Nephron (organoid): ENCODE measurements around the gene UQCRFS1.
"Not testable (repeated sequence)": the region's sequence is repeated elsewhere in the genome, so short reads cannot be mapped to it uniquely, and the experiment has no call there.

Source experiments
- H3K27ac Mint-ChIP-seq, 3 experiments: 2 replicates each; pipeline ENCODE4 v1.8.0; 2020; ENCODE audit warnings: mixed read lengths in 3 of 3, mild to moderate bottlenecking in 2 of 3, moderate library complexity in 1 of 3
- H3K27me3 Mint-ChIP-seq: 2 replicates; pipeline ENCODE4 v1.8.0; 2021; ENCODE audit warnings: low read depth, mild to moderate bottlenecking, moderate library complexity, mixed read lengths
- H3K36me3 Mint-ChIP-seq: 2 replicates; pipeline ENCODE4 v1.8.0; 2020; ENCODE audit warnings: low read depth, mixed read lengths
- H3K4me1 Mint-ChIP-seq: 2 replicates; pipeline ENCODE4 v1.8.0; 2020; ENCODE audit warnings: mixed read lengths
- H3K4me3 Mint-ChIP-seq, 3 experiments: 2 replicates each; pipeline ENCODE4 v1.8.0; 2020; ENCODE audit warnings: mild to moderate bottlenecking in 3 of 3, mixed read lengths in 3 of 3, moderate library complexity in 2 of 3
- H3K9me3 Mint-ChIP-seq: 2 replicates; pipeline ENCODE4 v1.8.0; 2020; ENCODE audit warnings: mixed read lengths
- TF ChIP-seq, protein P1 (sequence below), 3 experiments: fragments of 200-600 bp; sonication (generic); IDR thresholded peaks; one replicate each; pipeline ENCODE4 v1.5.0; 2021; ENCODE audit warnings: antibody characterized with exemption in 3 of 3; ENCODE audit not compliant: unreplicated experiment in 3 of 3

The UQCRFS1 gene

DNA sequence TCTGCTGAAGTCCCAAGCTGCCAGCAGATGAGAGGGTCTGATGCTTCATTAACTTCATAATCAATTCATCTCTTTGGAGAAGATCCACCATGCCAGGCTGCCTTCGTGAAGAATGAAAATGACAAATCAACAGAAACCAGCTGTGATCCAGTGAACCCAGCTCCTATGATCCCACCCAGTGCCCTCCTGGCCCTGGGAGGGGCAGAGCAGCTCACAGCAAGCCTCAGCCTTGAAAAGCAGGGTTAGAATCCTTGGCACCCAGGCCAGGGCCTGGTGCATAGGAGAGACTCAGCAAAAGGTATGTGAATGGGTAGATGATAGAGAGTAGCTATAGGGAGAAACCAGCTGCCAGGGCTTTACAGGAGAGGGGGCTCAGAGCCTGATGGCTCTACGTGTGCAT lies 43.6 kb upstream of the UQCRFS1 start:
- Mint-ChIP-seq H3K9me3 (no peaks in the 10 kb centered on the region), H3K27me3 (peaks cover 34% of the 10 kb centered on the region), H3K27ac (no peak overlapping the region), H3K4me3 (no peak overlapping the region), H3K4me1 (no peaks in the 10 kb centered on the region), H3K36me3 (no peaks in the 10 kb centered on the region)
- TF ChIP-seq, protein P1, sequence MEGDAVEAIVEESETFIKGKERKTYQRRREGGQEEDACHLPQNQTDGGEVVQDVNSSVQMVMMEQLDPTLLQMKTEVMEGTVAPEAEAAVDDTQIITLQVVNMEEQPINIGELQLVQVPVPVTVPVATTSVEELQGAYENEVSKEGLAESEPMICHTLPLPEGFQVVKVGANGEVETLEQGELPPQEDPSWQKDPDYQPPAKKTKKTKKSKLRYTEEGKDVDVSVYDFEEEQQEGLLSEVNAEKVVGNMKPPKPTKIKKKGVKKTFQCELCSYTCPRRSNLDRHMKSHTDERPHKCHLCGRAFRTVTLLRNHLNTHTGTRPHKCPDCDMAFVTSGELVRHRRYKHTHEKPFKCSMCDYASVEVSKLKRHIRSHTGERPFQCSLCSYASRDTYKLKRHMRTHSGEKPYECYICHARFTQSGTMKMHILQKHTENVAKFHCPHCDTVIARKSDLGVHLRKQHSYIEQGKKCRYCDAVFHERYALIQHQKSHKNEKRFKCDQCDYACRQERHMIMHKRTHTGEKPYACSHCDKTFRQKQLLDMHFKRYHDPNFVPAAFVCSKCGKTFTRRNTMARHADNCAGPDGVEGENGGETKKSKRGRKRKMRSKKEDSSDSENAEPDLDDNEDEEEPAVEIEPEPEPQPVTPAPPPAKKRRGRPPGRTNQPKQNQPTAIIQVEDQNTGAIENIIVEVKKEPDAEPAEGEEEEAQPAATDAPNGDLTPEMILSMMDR (IDR thresholded peaks at IDR 0.05; ENCODE audit: unreplicated experiment in 3 of 3), result no peak

DNA sequence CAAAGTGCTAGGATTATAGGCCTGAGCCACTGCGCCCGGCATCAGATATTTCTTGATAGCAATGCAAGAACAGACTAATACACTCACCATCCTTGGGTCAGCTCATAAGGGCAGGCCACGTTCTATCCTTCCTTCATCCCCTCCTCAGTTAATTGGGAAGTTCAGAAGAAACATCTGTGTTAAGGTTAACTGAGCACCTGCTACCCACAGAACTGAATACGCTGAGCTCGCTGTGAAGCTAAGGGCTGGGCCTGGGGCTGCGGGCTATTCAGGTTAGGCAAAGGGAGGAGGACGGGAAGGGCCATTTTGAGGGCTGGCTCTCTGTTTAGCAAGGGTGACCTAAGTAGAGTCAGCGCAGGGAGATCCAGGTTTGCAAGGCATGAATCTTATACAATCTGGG lies 43.0 kb upstream of the UQCRFS1 start:
- Mint-ChIP-seq H3K36me3 (no peaks in the 10 kb centered on the region), H3K9me3 (no peaks in the 10 kb centered on the region), H3K4me3 (no peak overlapping the region), H3K27me3 (peaks cover 34% of the 10 kb centered on the region), H3K4me1 (no peaks in the 10 kb centered on the region), H3K27ac (no peak overlapping the region)
- TF ChIP-seq, protein P1 (IDR thresholded peaks at IDR 0.05; ENCODE audit: unreplicated experiment in 3 of 3), result no peak

DNA sequence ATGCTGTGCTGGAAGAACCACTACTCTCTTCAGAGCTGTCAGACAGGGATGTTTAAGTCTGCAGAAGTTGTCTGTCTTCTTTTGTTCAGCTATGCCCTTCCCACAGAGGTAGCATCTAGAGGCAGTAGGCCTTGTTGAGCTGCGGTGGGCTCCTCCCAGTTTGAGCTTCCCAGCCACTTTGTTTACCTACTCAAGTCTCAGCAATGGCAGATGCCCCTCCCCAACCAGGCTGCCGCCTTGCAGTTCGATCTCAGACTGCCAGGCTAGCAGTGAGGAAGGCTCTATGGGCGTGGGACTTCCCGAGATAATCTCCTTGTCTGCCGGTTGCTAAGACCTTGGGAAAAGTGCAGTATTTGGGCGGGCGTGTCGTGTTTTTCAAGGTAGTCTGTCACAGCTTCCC lies 42.1 kb upstream of the UQCRFS1 start:
- TF ChIP-seq, protein P1 (IDR thresholded peaks at IDR 0.05; ENCODE audit: unreplicated experiment in 3 of 3), result no peak
- Mint-ChIP-seq H3K27ac (no peak overlapping the region), H3K4me3 (no peak overlapping the region), H3K36me3 (no peaks in the 10 kb centered on the region), H3K4me1 (no peaks in the 10 kb centered on the region), H3K27me3 (peaks cover 34% of the 10 kb centered on the region), H3K9me3 (no peaks in the 10 kb centered on the region)

DNA sequence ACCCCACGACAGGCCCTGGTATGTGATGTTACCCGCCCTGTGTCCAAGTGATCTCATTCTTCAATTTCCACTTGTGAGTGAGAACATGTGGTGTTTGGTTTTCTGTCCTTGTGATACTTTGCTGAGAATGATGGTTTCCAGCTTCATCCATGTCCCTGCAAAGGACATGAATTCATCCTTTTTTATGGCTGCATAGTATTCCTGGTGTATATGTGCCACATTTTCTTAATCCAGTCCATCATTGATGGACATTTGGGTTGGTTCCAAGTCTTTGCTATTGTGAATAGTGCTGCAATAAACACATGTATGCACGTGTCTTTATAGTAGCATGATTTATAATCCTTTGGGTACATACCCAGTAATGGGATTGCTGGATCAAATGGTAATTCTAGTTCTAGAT lies 36.8 kb upstream of the UQCRFS1 start:
- H3K36me3 Mint-ChIP-seq, H3K9me3 Mint-ChIP-seq, H3K27ac Mint-ChIP-seq, H3K4me3 Mint-ChIP-seq: not testable (repeated sequence)
- H3K4me1 Mint-ChIP-seq, result peaks cover 19% of the 10 kb centered on the region
- H3K27me3 Mint-ChIP-seq, result peaks cover 39% of the 10 kb centered on the region

DNA sequence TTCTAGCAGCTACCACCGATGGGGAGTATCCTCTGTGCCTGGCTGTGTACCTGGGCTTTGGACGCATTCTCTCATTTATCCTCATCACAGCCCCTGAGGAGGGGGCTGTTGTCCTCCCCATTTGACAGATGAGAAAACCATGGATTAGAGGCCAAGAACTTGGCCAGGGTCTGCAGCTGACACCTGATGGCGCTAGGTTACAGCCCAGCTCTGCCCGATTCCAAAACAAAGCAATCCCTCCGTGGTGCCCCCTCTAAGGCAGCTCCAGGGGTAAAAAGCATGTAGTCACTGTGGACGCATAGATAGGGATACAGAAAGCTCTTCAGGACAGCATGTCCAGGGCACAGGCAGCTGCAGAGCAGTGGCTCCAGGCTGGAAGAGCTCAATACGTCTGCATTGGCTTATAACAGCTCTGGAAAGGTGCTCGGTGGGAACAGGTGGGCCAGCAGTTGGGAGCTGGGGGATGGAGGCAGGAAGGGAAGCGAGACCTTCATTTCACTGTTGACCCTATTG lies 35.4 kb upstream of the UQCRFS1 start:
- Mint-ChIP-seq H3K36me3 (no peaks in the 10 kb centered on the region), H3K27ac (no peak overlapping the region), H3K4me1 (peaks cover 19% of the 10 kb centered on the region), H3K4me3 (no peak overlapping the region), H3K27me3 (peaks cover 38% of the 10 kb centered on the region), H3K9me3 (no peaks in the 10 kb centered on the region)
- TF ChIP-seq, protein P1 (IDR thresholded peaks at IDR 0.05; ENCODE audit: unreplicated experiment in 3 of 3), result no peak

DNA sequence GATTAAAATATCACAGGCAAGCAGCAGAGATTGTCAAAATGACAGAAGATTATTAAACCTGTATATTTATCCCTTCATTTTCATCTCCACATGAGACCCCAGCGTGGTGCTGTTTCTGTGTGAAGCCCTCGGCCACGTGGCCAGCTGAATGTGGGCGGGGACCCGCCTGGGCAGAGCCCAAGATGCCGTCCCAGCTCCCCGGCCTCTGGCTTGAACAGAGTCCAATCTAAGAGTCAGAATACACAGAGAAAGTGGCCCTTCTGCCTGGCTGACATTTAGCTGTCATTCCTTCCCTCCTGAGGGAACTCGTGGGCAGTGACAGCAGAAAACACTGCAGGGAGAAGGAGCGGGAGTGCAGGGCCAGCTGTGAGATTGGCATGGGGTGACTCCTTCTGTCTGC lies 34.9 kb upstream of the UQCRFS1 start:
- H3K4me1 Mint-ChIP-seq, result peaks cover 19% of the 10 kb centered on the region
- no peaks in the 10 kb centered on the region for H3K9me3 Mint-ChIP-seq
- no peaks in the 10 kb centered on the region for H3K36me3 Mint-ChIP-seq
- no peak overlapping the region for H3K4me3 Mint-ChIP-seq
- peaks cover 33% of the 10 kb centered on the region for H3K27me3 Mint-ChIP-seq
- no peak overlapping the region for H3K27ac Mint-ChIP-seq
- TF ChIP-seq, protein P1 (IDR thresholded peaks at IDR 0.05; ENCODE audit: unreplicated experiment in 3 of 3), result no peak
